H1 (cell line): ENCODE results near the gene NTMT1. TPM values are rescaled to one million over a fixed set of nuclear protein-coding genes. Genes with fewer than 3 reads are reported as not detected.

ENCODE experiments used
- CTCF ChIA-PET: fragments of 300-600 bp; sonication (Branson Sonifier 250); formaldehyde crosslinking; loops from one replicate; lab custom pipeline; 2021; ENCODE audit not compliant: partially characterized antibody; lab: Charles Lee
- POLR2A ChIA-PET: fragments of 300-600 bp; sonication (Branson Sonifier 250); formaldehyde crosslinking; loops from one replicate; lab custom pipeline; 2021; ENCODE audit warnings: inconsistent platforms; ENCODE audit not compliant: partially characterized antibody; lab: Charles Lee
- DNase-seq, 2 experiments: peaks; one replicate each; pipeline versions ENCODE4 v3.0.0 to v3.0.0-alpha.2; 2010 to 2022; ENCODE audit warnings: low spot score in 2 of 2, low read depth in 1 of 2, mixed read lengths in 1 of 2
- FAIRE-seq: peaks from 2 replicates; lab custom pipeline; 2011; peaks lifted over from hg19 to GRCh38; lab: Jason Lieb, UNC
- H2AFZ ChIP-seq: 2 replicates; pipeline ENCODE4 v1.8.1; 2012; ENCODE audit warnings: low read length, inconsistent platforms
- H2AK5ac ChIP-seq: 2 replicates; pipeline ENCODE4 v1.6.1; 2013; ENCODE audit warnings: low read depth, low read length
- H2BK120ac ChIP-seq: replicated peaks from 2 replicates; pipeline ENCODE3; 2013; ENCODE audit warnings: low read depth, low read length, inconsistent platforms
- H2BK12ac ChIP-seq: 2 replicates; pipeline ENCODE4 v1.6.1; 2013; ENCODE audit warnings: low read depth, low read length
- H2BK15ac ChIP-seq: 2 replicates; pipeline ENCODE4 v1.6.1; 2013; ENCODE audit warnings: low read length
- H2BK20ac ChIP-seq: 2 replicates; pipeline ENCODE4 v1.6.1; 2013; ENCODE audit warnings: low read length
- H2BK5ac ChIP-seq: 2 replicates; pipeline ENCODE4 v1.6.1; 2013; ENCODE audit warnings: low read depth, low read length
- H3K14ac ChIP-seq: 2 replicates; pipeline ENCODE4 v1.6.1; 2013; ENCODE audit warnings: inconsistent platforms; ENCODE audit not compliant: insufficient read length
- H3K18ac ChIP-seq: 2 replicates; pipeline ENCODE4 v1.6.1; 2013; ENCODE audit warnings: low read length; ENCODE audit errors: extremely low read depth
- H3K23ac ChIP-seq: 2 replicates; pipeline ENCODE4 v1.6.1; 2013; ENCODE audit warnings: inconsistent platforms; ENCODE audit not compliant: insufficient read length
- H3K23me2 ChIP-seq: 2 replicates; pipeline ENCODE4 v1.6.1; 2013; ENCODE audit warnings: low read depth, low read length
- H3K27ac ChIP-seq: 2 replicates; pipeline ENCODE4 v1.6.1; 2011; ENCODE audit warnings: low read depth, low read length, inconsistent platforms
- H3K27me3 ChIP-seq, 4 experiments: replicated peaks in 1 of 4; 1 replicate in 1 of 4; 2 replicates in 3 of 4; pipeline versions ENCODE4 v1.6.1 to v1.8.1; 2011 to 2013; ENCODE audit warnings: low read length in 3 of 4, mild to moderate bottlenecking in 3 of 4, inconsistent platforms in 2 of 4, mixed read lengths in 2 of 4, moderate library complexity in 1 of 4; ENCODE audit not compliant: control insufficient read depth in 3 of 4, insufficient read depth in 3 of 4; ENCODE audit errors: extremely low read depth in 1 of 4
- H3K36me3 ChIP-seq, 4 experiments: 2 replicates each; pipeline versions ENCODE4 v1.6.1 to v1.8.1; 2011 to 2013; ENCODE audit warnings: mild to moderate bottlenecking in 4 of 4, low read length in 3 of 4, moderate library complexity in 2 of 4, control low read depth in 1 of 4, inconsistent platforms in 1 of 4; ENCODE audit not compliant: insufficient read depth in 4 of 4, control insufficient read depth in 2 of 4
- H3K4ac ChIP-seq: replicated peaks from 2 replicates; pipeline ENCODE3; 2013; ENCODE audit warnings: low read length, low read depth, mixed read lengths, inconsistent platforms; ENCODE audit not compliant: insufficient read length
- H3K4me1 ChIP-seq, 4 experiments: replicated peaks in 1 of 4; 1 replicate in 1 of 4; 2 replicates in 3 of 4; pipeline versions ENCODE4 v1.6.1 to v1.8.1; 2011 to 2013; ENCODE audit warnings: low read length in 3 of 4, inconsistent platforms in 2 of 4, mixed read lengths in 1 of 4; ENCODE audit not compliant: insufficient read depth in 4 of 4, control insufficient read depth in 3 of 4
- H3K4me2 ChIP-seq, 2 experiments: 2 replicates each; pipeline versions ENCODE4 v1.6.1 to v1.8.1; 2011 to 2013; ENCODE audit warnings: low read depth in 2 of 2, low read length in 2 of 2, control low read depth in 1 of 2, inconsistent platforms in 1 of 2, mild to moderate bottlenecking in 1 of 2; ENCODE audit not compliant: insufficient read depth in 1 of 2
- H3K4me3 ChIP-seq, 4 experiments: fragments of 200-600, 300-600 bp in 1 of 4; sonication (generic), shearing (Covaris generic), sonication (Bioruptor Twin) in 1 of 4; 2 replicates each; pipeline versions ENCODE4 v1.5.1 to v1.8.1; 2011 to 2016; ENCODE audit warnings: low read length in 4 of 4, low read depth in 3 of 4, control low read depth in 2 of 4, inconsistent platforms in 2 of 4, mild to moderate bottlenecking in 2 of 4, mixed read lengths in 1 of 4, moderate library complexity in 1 of 4; ENCODE audit not compliant: insufficient read depth in 2 of 4; ENCODE audit errors: extremely low read depth in 1 of 4
- H3K56ac ChIP-seq: replicated peaks from 2 replicates; pipeline ENCODE3; 2013; ENCODE audit warnings: low read depth, mild to moderate bottlenecking, mixed read lengths, low read length, inconsistent platforms; ENCODE audit not compliant: insufficient read length
- H3K79me1 ChIP-seq: 2 replicates; pipeline ENCODE4 v1.6.1; 2013; ENCODE audit warnings: low read depth, low read length, control low read depth
- H3K79me2 ChIP-seq, 2 experiments: 2 replicates each; pipeline versions ENCODE4 v1.6.1 to v1.8.1; 2012 to 2013; ENCODE audit warnings: low read length in 2 of 2, mild to moderate bottlenecking in 2 of 2, inconsistent platforms in 1 of 2; ENCODE audit not compliant: insufficient read depth in 2 of 2, control insufficient read depth in 1 of 2
- H3K9ac ChIP-seq, 4 experiments: replicated peaks in 1 of 4; 1 replicate in 1 of 4; 2 replicates in 3 of 4; pipeline versions ENCODE4 v1.6.1 to v1.8.1; 2011 to 2013; ENCODE audit warnings: low read depth in 3 of 4, low read length in 3 of 4, control low read depth in 2 of 4, mild to moderate bottlenecking in 2 of 4, moderate library complexity in 2 of 4, inconsistent platforms in 1 of 4; ENCODE audit errors: extremely low read depth in 1 of 4
- H3K9me3 ChIP-seq, 2 experiments: 2 replicates each; pipeline versions ENCODE4 v1.6.1 to v1.8.1; 2012 to 2013; ENCODE audit warnings: mild to moderate bottlenecking in 2 of 2, moderate library complexity in 2 of 2, control low read depth in 1 of 2, inconsistent platforms in 1 of 2, low read depth in 1 of 2, low read length in 1 of 2, mixed read lengths in 1 of 2; ENCODE audit not compliant: insufficient read depth in 2 of 2
- H4K20me1 ChIP-seq, 2 experiments: replicated peaks in 1 of 2; 2 replicates each; pipeline versions ENCODE3 to v1.8.1; 2011 to 2013; ENCODE audit warnings: inconsistent platforms in 2 of 2, low read length in 2 of 2, mild to moderate bottlenecking in 1 of 2; ENCODE audit not compliant: insufficient read depth in 2 of 2, control insufficient read depth in 1 of 2
- H4K5ac ChIP-seq: 2 replicates; pipeline ENCODE4 v1.6.1; 2013; ENCODE audit warnings: low read length, low read depth, mixed read lengths, inconsistent platforms; ENCODE audit not compliant: insufficient read length
- H4K8ac ChIP-seq: 2 replicates; pipeline ENCODE4 v1.8.0; 2013; ENCODE audit warnings: mild to moderate bottlenecking, moderate library complexity, low read length, inconsistent platforms; ENCODE audit not compliant: insufficient read depth; ENCODE audit errors: extremely low read depth
- H4K91ac ChIP-seq: replicated peaks from 2 replicates; pipeline ENCODE3; 2013; ENCODE audit warnings: low read length, mixed read lengths, inconsistent platforms; ENCODE audit not compliant: insufficient read length
- ATF2 ChIP-seq: IDR thresholded peaks from 2 replicates; pipeline ENCODE4 v1.6.1; 2012; ENCODE audit warnings: low read length, inconsistent platforms
- CBX5 ChIP-seq: fragments of 300-800, 300-1000 bp; sonication (generic); IDR thresholded peaks from 2 replicates; pipeline ENCODE4 v1.7.1; 2016; ENCODE audit warnings: antibody characterized with exemption, low read length, low read depth
- CHD1 ChIP-seq: IDR thresholded peaks from 2 replicates; pipeline ENCODE4 v1.6.1; 2012; ENCODE audit warnings: low read depth, low read length, improper control_type of control experiment
- CTCF ChIP-seq, 3 experiments: IDR thresholded peaks; 1 replicate in 2 of 3; 2 replicates in 1 of 3; pipeline versions ENCODE4 v1.5.1 to v1.6.1; 2011; ENCODE audit warnings: low read length in 3 of 3, mild to moderate bottlenecking in 3 of 3, inconsistent platforms in 2 of 3, low read depth in 1 of 3, moderate library complexity in 1 of 3; ENCODE audit not compliant: insufficient read depth in 1 of 3; ENCODE audit errors: control extremely low read depth in 1 of 3
- HDAC6 ChIP-seq: IDR thresholded peaks from one replicate; pipeline ENCODE4 v1.7.1; 2012; ENCODE audit warnings: low read depth, mild to moderate bottlenecking, inconsistent platforms, low read length, moderate library complexity
- POLR2A ChIP-seq, 2 experiments: IDR thresholded peaks; 1 replicate in 1 of 2; 2 replicates in 1 of 2; pipeline ENCODE4 v1.6.1; 2011; ENCODE audit warnings: low read depth in 2 of 2, low read length in 2 of 2, mild to moderate bottlenecking in 2 of 2; ENCODE audit errors: control extremely low read depth in 1 of 2
- TBP ChIP-seq: IDR thresholded peaks from 2 replicates; pipeline ENCODE4 v1.6.1; 2011; ENCODE audit warnings: low read depth, low read length, improper control_type of control experiment
- TCF12 ChIP-seq: IDR thresholded peaks from 2 replicates; pipeline ENCODE4 v1.6.1; 2011; ENCODE audit warnings: low read depth, mild to moderate bottlenecking, low read length
- ZNF274 ChIP-seq: IDR thresholded peaks from 2 replicates; pipeline ENCODE4 v1.7.0; 2012; ENCODE audit warnings: low read length, borderline replicate concordance; ENCODE audit errors: extremely low read depth
- WGBS, 2 experiments: shearing (Covaris generic) in 1 of 2; methylation state at CpG; one replicate each; pipeline versions ENCODE4 v1.1.6 to v1.1.7; 2013 to 2015; ENCODE audit warnings: low lambda C conversion rate in 2 of 2, mixed read lengths in 2 of 2, inconsistent platforms in 1 of 2, low coverage in 1 of 2, missing lambda C conversion rate in 1 of 2; ENCODE audit not compliant: insufficient replicate concordance in 2 of 2, insufficient coverage in 1 of 2, insufficient read length in 1 of 2; ENCODE audit errors: extremely low coverage in 1 of 2, missing lambda C conversion rate in 1 of 2; 5-methylcytosine and 5-hydroxymethylcytosine counted together
- polyA plus RNA-seq, 7 experiments: library from polyadenylated mRNA; depleted of rRNA in 3 of 7; stranded (reverse) in 5 of 7; unstranded in 2 of 7; fragments of >200 nt in 5 of 7; fragments of 200-250 nt in 2 of 7; gene quantifications; 1 replicate in 5 of 7; 2 replicates in 1 of 7; 4 replicates in 1 of 7; pipeline versions ENCODE4 v1.2.1 to v1.2.3, GENCODE V29; 2011 to 2013; ENCODE audit warnings: missing spikeins in 2 of 7, mixed read lengths in 2 of 7
- total RNA-seq: library from RNA; stranded (reverse); fragmentation: NEBNext Ultra II Directional; extraction: Animal tissue kit (Norgen Biotek cat#: 25700); gene quantifications from 2 replicates; pipeline ENCODE4 v1.2.1, GENCODE V29; 2021

NTMT1 gene
- total and polyA plus RNA-seq, 2 of the 8 experiments (the other 6 are each of a cell fraction or from before 2014, with no cell fraction given) = 66.8 to 70.2 TPM

- no peaks in the 10 kb centered on the region for H3K79me2 ChIP-seq
- no peak overlapping the region for H3K14ac ChIP-seq
- no peaks in the 10 kb centered on the region; a peak in 1 of 7 replicates for H3K27me3 ChIP-seq
- no peaks in the 10 kb centered on the region for H3K23me2 ChIP-seq
- ChIA-PET POLR2A (no interaction called here), CTCF (interaction anchor here (0.6 to 3.3 kb wide), 4 partner anchors 9 to 129 kb away, joined by 3 to 14 read pairs (median 8); no protein-coding TSS in a partner anchor)
- no peak overlapping the region for H3K27ac ChIP-seq
- no peak overlapping the region for H2BK5ac ChIP-seq
- no peak overlapping the region for H2BK120ac ChIP-seq
- no peak overlapping the region for H2BK12ac ChIP-seq
- no peaks in the 10 kb centered on the region for H4K20me1 ChIP-seq
- no peak overlapping the region for H3K56ac ChIP-seq
- FAIRE-seq = no peak
- H3K4me2 ChIP-seq = no peak overlapping the region
- H2BK20ac ChIP-seq = no peak overlapping the region
- H3K23ac ChIP-seq = no peak overlapping the region
- H4K8ac ChIP-seq = no peak overlapping the region
- H4K5ac ChIP-seq = no peak overlapping the region
- H3K4me3 ChIP-seq = no peak overlapping the region
- H2AFZ ChIP-seq = no peak overlapping the region
- no peaks in the 10 kb centered on the region for H3K36me3 ChIP-seq
- H2BK15ac ChIP-seq = no peak overlapping the region
- no peak overlapping the region for H4K91ac ChIP-seq
- H3K4me1 ChIP-seq = no peaks in the 10 kb centered on the region
- H3K79me1 ChIP-seq = no peaks in the 10 kb centered on the region
- no peak overlapping the region for H3K9ac ChIP-seq
- no peak overlapping the region for H2AK5ac ChIP-seq
- WGBS, 2 experiments = 80% methylated on average over 14 of the region's 19 CpGs; no CpG with 5 or more reads in 1 of the 2 experiments
- DNase-seq = no peak
- no peak overlapping the region for H3K4ac ChIP-seq
- H3K18ac ChIP-seq = no peak overlapping the region
- H3K9me3 ChIP-seq = no peaks in the 10 kb centered on the region
- TF ChIP-seq ATF2 (no peak), CHD1 (no peak), POLR2A (IDR thresholded peaks at IDR 0.05; ENCODE audit: control extremely low read depth in 1 of 2, low read depth in 2 of 2, low read length in 2 of 2) (no peak), CTCF (IDR thresholded peaks at IDR 0.05; ENCODE audit: control extremely low read depth in 1 of 3, insufficient read depth in 1 of 3, low read depth in 1 of 3, low read length in 3 of 3) (no peak), TBP (no peak), CBX5 (no peak), TCF12 (no peak), ZNF274 (no peak), HDAC6 (no peak)
These were observed 28.0 kb downstream of the NTMT1 start for GRCh38 chr9:129653823-129654553.
